Stimulated activated CD8-positive, alpha-beta memory T cell treated with anti-CD3 and anti-CD28 coated beads, Interleukin-15, amount 100 ng/mL, for 4 hours (primary cell): Measurements from ENCODE around the gene CEP68.
"Not testable (repeated sequence)": the region's sequence is repeated elsewhere in the genome, so short reads cannot be mapped to it uniquely, and the experiment has no call there.

Experiments used
- DNase-seq, 2 donors: peaks; one replicate each; pipeline ENCODE4 v3.0.0-alpha.2; 2020; ENCODE audit warnings: low read depth in 2 of 2

CEP68 gene

DNA sequence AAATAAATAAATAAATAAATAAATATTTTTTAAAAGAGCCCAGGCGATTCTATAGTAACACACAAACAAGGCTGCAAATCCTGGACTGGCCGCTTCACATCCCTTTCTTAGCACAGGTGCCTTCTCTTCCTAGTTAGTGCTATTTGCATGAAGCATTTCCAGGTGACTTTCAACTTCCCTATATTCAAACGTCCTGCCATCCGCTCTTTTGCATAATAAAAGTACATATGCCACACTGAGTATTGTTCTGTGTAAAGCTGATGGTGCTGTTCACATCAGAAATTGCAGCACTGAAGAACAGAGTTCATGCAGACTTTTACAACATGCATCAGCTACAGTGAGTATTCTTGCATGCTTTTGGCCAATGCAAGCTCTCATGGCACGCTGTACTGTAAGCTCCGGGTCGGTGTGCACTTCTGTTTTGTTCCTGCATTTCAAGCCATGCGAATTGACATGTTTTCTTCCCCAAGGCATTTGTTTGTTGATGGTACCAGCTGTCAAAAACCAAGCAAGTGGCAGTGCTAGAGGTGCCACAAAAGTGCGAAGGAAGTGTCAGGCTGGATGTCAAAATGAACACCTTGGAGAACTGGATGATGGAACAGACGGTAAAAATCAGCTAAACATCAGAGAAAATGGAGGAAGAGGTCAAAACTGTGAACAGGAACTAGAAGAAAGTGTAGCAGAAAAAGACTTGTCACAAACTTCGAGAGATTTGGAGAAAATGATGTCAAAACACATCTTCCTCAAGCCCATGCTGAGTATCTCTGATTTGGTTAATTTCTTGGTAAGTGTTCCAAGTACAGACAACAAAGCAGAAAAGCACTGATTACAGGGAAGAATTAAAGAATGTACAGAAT is 25.5 kb upstream of the CEP68 start:
- no peak for DNase-seq

DNA sequence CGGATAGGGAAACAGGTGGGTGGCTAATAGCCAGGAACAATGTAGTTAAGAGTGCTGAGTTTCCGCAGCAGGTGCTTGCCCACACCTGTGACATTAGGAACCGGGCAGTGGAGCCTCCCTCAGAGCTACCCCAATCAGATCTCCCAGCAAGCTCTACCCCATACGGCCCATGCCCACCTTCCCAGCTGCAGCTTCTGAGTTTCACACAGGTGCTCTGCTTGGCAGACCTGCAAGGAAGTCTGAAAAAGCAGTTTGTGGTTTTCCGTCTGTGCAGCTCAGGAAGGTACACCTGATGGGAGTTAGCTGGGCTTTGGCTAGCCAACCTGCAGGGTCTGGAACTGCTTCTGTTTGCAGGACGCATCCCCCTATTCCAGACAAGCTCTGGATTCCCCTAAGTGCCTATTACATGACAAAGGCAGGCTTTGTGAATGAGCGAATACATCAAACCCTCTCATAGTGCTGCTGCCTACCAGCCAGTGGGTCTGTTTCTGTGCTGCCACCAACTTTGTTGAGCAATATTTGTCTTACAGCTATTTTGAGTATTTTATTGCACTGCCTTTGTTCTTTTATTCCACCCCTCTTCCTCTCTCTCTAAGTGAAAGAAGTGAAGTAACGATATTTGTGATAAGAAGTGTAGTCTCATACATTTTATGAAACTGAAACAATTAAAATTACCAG is 24.7 kb upstream of the CEP68 start:
- DNase-seq = no peak

DNA sequence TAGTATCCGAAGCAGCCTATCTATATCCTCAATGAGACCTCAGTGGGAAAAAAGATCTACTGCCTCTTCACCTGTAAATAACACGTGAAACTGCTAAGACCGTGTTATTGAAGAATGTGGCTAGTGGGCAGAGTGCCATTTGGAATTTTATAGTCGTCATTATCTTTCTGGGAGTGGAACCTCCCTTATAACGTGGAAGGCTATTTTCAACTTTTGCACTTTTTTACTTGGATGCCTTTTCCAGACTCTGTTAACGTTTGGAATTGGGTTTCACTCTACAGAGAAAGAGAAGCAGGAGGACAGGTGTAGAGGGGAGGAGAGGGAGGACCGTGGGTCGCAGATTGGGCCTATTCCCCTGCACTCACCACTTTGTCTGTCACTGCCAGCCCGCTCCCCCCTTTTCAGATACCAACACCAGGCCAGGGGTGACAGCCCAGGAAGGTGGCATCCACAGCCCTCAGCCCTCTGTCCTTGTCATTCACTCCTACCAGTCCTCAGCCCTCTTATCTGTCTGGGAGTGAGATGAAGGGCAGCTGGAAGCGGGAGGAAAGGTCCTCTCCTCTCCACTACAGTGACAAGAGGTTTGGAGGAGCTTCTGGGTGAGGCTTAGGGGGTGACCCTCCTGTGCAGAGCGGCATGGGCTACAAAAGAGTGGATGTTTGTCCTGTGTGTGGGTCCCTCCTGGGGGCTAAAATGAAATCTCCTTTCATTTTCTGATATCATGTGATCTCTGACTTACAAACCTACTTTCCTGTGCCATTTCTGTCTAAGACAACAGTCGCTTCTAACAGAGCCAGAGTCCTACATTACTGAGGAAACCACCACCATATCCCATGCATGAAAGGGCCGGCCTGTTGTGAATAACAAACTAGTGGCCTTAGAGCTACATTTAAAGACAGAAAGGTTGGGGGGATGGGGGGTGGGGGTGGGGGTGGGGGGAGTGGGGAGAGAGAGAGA is 23.9 kb upstream of the CEP68 start:
- no peak for DNase-seq

DNA sequence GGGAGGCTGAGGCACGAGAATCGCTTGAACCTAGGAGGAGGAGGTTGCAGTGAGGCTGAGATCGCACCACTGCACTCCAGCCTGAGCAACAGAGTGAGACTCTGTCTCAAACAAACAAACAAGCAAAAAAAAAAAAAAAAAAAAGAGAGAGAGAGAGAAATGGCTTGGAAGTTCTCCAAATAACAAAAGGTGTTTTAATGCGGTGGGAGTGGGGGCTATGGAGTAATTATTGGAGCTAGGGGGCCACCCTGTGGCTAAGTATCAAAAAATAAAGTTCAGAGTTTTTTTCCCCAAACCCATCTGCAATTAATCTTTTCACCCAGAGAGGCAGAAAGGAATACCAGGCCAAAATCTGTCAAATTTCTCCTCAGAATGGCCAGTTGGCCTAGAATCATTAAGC is 23.0 kb upstream of the CEP68 start:
- DNase-seq = no peak

DNA sequence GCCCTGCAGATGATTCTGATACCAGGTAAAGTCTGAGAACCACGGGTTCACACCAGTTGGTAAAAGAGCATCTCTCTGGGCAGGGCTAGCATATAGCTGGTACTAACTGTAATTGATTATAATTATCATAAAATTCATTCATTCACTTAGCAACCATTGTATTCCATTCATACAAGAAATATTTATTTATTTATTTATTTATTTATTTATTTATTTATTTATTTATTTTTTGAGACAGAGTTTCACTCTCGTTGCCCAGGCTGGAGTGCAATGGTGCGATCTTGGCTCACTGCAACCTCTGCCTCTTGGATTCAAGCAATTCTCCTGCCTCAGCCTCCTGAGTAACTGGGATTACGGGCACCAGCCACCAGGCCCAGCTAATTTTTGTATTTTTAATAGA is 22.5 kb upstream of the CEP68 start:
- DNase-seq = not testable (repeated sequence)

DNA sequence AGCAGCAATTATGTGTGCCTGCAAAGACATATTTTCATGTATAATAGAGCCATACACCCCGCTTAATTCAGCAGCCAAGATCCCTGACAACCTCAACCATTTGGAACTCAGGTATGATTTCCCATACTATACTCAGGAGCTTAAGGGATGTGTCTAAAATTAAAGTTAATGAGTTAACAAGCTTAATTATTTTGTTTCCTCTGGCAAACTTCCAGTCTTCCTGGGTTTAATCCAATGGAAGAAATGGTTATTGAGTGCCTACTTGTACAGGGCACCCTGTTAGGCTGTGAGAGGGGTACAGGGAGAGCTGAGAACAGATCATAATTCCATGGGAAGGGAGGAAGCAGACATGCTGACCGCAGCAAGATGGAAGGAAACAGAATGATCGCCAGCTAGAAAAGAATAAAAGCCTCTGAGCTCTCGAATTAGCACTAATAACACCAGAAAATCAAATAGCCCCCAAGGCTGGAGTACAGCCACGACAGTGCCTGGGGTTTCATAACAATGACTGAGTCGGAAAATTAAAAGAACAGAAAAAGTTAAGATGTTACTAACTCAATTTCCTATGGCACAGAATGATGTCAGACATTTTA is 20.8 kb upstream of the CEP68 start:
- no peak for DNase-seq

DNA sequence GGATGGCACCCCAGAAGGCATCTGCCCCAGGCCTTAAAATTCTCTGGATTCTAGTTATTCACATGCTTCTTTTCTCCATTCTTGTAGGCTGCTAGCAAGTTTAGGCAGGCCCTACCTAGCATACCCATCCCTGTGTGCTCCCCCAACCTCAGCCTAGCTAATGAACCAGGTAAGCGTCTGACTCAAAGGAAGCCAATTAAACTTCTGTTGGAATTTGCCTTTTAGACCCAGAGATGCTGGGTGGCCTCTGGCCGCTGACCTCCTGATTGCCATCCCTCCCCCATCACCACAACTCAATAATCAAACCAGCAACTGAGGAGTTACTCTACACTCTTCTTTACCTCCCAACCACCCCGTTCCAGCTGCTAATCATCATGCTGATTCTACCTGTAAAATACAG is 19.0 kb upstream of the CEP68 start:
- DNase-seq = no peak

DNA sequence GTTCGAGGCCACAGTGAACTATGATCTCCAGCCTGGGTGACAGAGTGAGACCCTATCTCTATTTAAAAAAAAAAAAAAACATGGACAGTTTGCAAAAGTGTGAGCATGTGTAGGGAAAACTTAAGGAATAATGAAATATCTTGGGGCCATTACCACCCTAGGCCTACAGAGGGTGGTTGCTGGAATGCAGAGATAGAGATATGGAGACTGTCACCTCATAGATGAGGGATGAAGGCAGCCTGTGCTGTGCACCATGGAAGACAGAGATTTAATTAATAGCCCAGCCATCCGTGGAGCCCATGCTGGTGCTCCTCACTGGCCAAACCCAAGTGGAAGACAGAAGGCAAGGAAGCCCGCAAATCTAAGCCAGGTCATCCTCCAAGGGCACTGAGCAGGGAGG is 16.6 kb upstream of the CEP68 start:
- DNase-seq = no peak

DNA sequence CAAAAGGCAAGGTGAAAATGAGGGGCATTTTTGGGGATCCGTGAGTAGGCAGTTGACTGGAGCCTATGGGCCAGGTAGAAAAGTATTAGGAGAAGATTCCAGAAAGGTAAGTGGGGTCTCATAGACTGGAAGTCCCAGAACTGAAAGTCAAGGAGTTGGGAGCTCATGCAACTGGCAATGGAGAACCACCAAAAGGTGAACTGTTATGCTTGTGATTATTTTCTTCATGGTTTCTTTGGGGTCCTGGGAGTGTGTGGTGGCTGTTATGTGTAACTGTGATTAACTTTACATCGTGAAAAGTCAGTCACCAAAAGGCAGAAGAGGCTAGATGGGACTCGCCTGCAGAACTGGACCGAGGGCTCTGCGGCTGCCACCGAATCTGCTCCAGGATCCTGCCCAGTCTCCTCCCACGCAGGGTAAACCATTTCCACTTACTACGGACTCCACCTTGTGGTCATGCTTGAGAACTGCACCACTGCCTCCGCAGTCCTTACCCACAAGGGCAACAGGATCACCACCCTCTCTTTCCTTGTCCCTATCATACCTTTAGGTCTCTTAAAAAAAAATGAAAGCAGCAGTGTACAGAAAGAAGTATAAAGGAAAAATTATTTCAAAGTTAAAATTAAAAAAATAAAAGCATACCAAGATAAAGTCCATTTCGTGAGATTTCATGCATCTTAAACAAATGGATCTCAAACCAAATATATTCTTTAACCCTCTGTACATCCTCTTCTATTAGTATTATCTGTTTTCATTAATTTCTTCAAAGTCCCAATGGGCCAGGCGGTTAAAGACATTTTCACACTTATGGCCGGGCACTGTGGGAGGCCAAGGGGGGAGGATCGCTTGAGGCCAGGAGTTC is 15.6 kb upstream of the CEP68 start:
- peak; percentile 40 to 66 for DNase-seq

DNA sequence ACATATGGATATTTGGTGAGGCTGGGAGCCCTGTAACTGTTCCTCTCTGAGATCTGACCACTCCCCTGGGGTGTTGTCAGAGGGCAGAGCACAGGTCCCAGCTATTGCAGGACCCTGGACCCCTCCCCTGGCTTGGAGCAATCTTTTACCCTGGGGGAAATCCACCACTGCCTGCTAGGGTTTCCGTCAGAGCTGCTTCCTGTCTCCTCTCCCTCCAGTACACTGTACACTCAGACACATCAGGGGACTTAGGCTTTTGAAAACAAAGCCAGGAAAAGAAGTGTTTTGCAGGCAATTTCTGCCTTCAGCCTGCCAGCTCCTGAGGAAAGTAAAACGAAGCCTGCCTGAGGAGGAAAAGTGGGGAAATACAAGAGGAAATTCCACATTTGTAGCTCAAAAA is 13.2 kb upstream of the CEP68 start:
- no peak for DNase-seq

DNA sequence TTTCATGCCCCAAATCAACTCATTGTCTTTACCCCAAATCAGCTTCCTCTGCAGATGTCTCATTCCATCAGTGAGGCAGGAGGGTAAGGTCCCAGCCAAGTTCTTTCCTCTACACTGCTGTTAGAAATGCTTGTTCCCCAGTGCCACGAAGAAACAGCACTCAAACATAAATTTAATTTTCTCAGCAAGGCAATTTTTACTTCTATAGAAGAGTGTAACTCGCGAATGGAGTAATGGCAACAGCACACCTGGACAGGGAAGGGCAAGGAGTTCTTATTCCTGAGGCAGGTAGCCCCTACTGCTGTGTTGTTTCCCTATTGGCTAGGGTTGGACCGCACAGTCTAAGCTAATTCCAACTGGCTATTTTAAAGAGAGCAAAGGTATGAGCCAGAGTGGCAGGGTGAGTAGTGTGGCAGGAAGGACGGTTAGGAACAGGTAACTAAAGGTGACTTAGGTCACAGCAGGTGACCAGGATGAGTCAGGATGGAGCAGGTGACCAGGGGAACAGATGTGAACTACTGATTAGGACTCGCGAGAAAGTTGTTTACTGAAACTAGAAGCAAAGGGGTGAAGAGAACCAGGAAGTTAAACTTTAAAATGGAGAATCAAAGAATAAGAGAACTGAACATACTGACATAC is 12.0 kb upstream of the CEP68 start:
- no peak for DNase-seq

DNA sequence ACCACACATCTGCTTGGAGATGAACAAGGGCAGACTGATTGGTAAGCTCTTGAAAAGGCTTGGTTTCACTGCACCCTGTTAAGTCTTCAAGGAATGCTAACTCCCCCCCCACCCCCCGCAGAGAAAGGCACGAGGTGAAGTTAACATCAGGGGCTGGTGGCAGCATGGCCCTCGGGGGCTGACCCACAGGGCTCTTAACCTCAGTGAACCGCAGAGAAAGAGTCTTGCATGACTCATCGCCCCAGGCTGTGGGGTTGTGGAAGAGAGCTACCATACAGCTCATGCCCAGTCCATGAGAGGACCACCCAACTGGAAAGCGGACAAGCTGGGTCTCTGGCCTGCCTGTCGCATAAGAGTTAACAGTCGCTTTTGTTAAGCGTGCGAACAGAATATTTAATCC is 10.6 kb upstream of the CEP68 start:
- no peak for DNase-seq

DNA sequence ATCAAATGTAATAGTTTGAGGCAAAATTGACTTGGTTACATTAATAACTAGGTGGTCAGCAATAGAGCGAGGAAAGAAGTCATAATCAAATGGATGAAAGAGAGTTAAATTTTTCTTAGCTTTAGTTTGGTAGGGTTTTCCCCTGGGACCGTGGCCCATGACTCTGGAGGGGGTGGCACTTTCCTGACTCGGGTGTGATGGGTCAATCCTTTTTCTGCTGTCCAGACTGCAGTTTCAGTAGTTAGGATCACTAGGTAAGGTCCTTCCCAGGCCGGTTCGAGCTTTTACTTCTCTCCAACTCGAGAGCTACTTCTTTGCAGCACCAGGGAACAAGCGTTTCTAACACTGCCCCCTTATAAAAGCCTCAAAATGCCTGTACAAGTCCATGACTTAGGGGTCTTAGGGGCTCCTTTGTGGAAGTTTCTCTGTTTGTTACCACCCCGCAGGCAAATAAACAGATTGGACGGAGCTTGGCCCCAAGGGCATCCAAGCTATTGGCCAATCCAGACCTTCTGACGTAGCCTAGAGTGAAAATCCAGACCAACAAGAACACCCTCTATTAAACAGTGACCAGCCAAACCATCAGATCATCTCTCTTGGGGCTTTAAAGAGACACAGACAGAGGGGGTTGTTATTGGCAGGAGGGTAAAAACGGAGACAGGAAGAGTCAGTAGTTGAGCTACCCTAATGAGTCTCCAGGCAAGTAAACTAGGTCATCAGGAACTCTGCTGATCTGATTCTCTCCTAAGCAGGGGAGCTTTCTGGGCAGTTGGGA is 9.4 kb upstream of the CEP68 start:
- DNase-seq = no peak

DNA sequence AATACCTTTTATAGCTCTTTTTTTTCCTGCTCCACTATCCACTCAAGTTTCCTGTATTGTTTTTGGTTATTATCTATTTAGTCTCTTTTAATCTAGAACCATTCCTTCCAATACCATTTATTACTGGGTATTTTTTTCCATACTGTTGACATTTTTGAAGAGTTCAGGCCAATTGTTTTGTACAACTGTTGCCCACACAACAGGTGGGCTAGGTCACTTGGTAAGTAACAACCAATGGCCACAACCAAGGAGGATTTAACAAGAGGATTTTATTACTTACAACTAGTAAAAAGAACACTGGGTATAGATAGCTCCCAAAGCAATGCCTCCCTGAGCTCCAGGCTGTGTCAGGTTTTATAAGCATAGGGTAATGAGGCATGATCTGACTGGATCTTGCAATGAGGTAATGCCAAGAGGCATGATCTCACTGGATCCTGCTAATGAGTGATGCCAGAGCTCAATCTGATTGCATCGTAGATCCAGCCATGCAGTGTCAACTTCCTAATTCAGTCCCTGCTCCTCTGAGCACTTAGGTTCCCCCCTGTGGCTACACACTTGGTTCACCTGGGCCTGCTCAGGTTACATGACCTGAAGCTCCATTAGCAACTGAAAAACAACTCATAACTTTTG is 7.1 kb upstream of the CEP68 start:
- DNase-seq = no peak

DNA sequence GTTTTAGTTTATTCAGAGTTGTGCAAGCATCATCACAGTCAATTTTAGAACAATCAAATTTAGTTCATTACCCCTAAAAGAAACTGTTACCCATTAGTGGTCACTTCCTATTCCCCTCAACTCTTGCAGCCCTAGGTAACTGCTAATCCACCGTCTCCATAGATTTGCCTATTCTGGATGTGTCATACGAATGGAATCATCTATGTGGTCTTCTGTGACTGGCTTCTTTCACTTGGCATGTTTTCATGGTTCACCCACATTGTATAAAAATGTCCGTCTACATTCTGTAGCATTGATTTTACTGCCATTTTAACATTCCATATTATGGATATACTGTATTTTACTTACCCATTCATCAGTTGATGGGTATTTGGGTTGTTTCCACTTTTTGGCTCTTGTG is 5.3 kb upstream of the CEP68 start:
- no peak for DNase-seq

DNA sequence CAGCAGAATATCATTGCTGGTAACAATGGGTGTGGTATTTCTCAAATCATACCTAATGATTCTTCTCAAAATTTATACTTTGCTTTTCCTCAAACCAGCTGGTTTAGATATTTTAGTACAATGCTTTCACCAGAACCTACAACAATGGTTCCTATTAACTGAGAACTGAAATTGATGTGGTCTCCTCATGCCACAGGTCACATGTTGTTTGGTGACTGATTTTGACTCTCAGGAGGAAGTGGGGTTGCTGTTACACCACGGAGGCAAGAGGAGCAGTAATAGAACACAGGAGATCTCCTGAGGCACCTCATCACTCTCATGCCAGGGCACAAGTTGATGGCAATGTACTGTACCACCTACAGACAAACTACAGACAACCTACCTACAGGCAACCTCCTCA is 3.0 kb upstream of the CEP68 start:
- no peak for DNase-seq

DNA sequence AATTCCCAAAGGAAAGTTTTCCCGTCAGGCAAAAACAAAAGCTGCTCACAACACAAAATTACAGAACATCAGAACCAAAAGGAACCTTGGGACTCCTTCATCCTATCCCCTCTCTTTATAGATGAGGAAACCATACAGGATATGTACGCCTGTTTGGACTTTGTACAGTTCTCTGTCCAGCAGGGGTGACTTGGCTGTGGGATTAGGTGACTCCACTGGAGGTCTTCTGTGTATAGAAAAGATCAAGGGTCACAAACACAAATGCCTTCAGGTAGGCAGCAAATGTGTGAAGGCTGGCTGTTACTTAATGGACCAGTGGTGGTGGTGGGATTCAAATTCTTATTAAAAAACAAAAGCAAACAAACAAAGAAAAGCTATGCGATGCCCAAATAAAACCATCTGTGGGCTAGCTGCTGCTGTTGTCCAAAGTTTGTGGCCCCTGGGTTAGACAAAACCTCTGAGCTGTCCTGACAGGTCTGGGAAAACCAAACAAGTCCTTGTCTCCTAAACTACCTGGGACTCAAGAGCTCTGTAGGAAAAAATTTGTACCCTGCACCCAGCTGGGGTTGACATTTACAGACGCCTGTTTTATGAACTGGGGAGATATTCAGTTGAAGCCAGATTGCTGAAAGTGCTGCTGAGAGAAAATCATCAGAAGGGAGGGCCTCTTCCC is 1.3 kb upstream of the CEP68 start:
- DNase-seq = no peak

DNA sequence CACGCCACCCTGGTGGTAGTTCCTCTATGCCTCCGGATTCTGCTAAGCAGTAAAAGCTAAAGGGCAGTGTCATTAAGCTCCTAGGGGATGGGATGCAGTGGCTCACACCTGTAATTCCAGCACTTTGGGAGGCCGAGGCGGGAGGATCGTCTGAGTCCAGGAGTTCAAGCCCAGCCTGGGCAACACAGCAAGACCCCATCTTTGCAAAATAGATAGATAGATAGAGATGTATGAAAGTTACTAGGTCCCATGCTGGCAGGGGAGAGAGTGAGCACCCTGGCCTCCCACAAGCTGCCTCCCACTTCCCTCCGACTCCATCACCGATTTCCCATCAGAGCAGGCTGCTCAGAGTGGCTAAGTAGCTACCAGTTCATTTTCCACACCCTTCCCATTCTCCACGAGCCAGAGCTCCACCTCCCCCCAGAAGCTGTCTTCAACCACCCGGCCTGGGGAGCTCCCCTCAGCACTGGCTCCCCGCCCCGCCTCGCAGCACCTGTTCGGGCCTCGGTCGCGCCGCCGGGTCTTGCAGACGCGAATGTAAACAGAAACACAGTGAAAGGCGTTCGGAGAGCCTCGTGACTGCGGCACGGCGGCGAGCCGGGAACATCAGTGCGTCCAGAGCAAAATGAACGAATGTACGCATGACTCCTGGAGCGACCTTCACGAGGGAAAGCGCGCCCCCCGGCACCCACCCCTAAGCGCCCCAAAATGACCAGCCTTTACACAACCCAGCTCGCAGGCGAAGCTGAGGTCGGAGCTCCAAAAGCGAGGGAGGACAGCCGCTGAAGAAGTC is 598 bp upstream of the CEP68 start:
- no peak for DNase-seq
